Omental fat pad (tissue), 4 donors: ENCODE data around the gene HEBP2. TPM values are rescaled to one million over a fixed set of nuclear protein-coding genes. Genes with fewer than 3 reads are reported as not detected.
A peak's percentile ranks its signal among the peaks of the same experiment; 100 is the strongest.

Source experiments
- ATAC-seq: fragments of 150-250 bp; one replicate; pipeline ENCODE4 v1.9.1; 2016; ENCODE audit warnings: mild to moderate bottlenecking, moderate library complexity; ENCODE audit not compliant: low FRiP score
- DNase-seq: peaks from one replicate; pipeline ENCODE4 v3.0.0-alpha.2; 2019; ENCODE audit warnings: low spot score
- total RNA-seq, 4 donors: library from RNA; depleted of rRNA; stranded (reverse); fragments of >200 nt; gene quantifications; one replicate each; pipeline ENCODE4 v1.1.0, GENCODE V29; 2016
- TF ChIP-seq, protein P1 (sequence below), 3 donors: fragments of 450-650 bp; IDR thresholded peaks; one replicate each; pipeline ENCODE4 v1.5.1; 2016 to 2017; ENCODE audit warnings: antibody characterized with exemption in 3 of 3, mild to moderate bottlenecking in 3 of 3, moderate library complexity in 2 of 3

The HEBP2 gene
- total RNA-seq, 4 donors from 2014 or later = 118 to 282 (median 205) TPM

DNA sequence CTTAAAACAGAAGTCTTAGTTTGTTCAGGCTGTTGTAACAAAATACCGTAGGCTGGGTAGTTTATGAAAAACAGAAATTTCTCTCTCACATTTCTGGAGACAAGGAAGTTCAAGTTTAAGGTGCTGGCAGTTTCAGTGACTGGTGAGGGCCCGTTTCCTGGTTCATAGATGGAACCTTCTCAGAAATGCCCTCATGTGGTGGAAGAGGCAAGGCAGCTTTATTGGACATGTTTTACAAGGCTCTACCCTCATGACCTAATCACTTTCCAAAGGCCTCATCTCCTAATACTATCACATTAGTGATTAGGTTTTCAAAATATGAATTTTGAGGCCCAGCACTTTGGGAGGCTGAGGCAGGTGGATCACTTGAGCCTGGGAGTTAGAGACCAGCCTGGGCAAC lies 2.4 kb downstream of the HEBP2 start:
- DNase-seq (no peak), ATAC-seq (no peak)
- TF ChIP-seq, protein P1, sequence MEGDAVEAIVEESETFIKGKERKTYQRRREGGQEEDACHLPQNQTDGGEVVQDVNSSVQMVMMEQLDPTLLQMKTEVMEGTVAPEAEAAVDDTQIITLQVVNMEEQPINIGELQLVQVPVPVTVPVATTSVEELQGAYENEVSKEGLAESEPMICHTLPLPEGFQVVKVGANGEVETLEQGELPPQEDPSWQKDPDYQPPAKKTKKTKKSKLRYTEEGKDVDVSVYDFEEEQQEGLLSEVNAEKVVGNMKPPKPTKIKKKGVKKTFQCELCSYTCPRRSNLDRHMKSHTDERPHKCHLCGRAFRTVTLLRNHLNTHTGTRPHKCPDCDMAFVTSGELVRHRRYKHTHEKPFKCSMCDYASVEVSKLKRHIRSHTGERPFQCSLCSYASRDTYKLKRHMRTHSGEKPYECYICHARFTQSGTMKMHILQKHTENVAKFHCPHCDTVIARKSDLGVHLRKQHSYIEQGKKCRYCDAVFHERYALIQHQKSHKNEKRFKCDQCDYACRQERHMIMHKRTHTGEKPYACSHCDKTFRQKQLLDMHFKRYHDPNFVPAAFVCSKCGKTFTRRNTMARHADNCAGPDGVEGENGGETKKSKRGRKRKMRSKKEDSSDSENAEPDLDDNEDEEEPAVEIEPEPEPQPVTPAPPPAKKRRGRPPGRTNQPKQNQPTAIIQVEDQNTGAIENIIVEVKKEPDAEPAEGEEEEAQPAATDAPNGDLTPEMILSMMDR (IDR thresholded peaks at IDR 0.05) = no peak

GRCh38 chr6:138410048-138410735 lies 6.2 kb downstream of the HEBP2 start:
- peak; percentile 76 for DNase-seq
- ATAC-seq = peak; percentile 21
- TF ChIP-seq, protein P1 (IDR thresholded peaks at IDR 0.05) = no peak

GRCh38 chr6:138410972-138411880 lies 7.2 kb downstream of the HEBP2 start:
- ATAC-seq = peak; percentile 41
- TF ChIP-seq, protein P1 (IDR thresholded peaks at IDR 0.05) = no peak

GRCh38 chr6:138415125-138415524 lies 11.1 kb downstream of the HEBP2 start:
- TF ChIP-seq, protein P1 (IDR thresholded peaks at IDR 0.05) = no peak
- no peak for DNase-seq
- no peak for ATAC-seq

More at GRCh38 chr6:138410972-138411880, 7.2 kb downstream of the HEBP2 start:
- no peak for DNase-seq

- DNase-seq (no peak), ATAC-seq (no peak)
- TF ChIP-seq, protein P1 (IDR thresholded peaks at IDR 0.05) = no peak
Measured at GRCh38 chr6:138416206-138416605, 12.2 kb downstream of the HEBP2 start.

DNA sequence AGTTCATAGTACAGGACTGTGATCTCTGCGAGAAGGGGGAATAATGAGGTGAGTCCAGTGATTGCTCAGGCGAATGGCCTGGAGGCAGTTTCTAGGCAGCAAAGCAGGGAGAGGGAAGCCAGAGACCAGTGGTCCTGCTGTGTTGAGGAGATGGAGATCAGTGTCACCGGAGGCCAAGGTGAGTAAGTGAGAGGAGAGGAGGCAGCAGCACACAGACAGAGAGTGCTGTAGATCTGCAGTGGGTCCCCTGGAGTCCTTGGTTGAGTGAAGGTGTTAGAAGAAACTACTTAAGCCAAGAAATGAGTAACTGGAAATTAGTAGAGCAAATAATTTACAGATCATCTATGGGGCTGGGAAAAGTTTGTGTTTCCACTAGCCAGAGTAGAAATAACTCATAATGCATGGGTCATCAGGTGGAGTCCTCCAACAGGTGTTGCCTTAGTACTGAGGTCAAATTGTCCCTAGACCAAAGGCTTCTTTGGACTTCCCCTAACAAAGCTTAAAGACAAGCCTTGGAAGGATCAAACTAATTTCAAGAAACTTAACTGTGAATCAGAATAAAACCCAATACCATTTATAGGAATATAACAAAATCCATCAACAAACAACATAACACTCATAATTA lies 13.6 kb downstream of the HEBP2 start:
- TF ChIP-seq, protein P1 (IDR thresholded peaks at IDR 0.05) = no peak
- ATAC-seq = no peak
- DNase-seq = no peak
